Measurements from ENCODE around the gene MARCHF10.
"Not testable (repeated sequence)": the region's sequence is repeated elsewhere in the genome, so short reads cannot be mapped to it uniquely, and the experiment has no call there.

MARCHF10 gene

DNA sequence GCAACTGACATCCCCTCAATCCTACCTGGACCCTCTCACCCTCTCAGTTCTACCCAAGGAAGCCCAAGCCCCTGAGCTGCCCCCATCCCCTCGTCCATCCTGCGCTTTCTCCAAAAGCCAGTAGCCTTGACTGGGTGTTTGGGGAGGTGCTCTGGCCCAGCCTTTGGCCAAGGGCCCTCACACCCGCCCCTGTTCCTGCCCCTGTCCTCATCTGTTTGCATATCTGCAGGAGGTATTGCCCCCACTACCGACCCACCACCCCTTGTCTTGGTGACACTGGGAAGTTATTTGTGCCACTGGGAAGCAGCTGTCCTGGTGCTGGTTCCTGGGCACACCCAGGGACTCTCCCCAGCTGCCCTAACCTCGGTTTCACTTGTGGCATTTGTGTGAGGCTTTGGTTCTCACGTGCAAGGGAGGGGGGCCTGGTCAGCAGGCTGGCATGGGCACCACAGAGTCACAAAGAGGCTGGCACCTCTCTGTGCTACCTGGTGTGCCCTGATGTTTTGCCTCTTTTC lies 105.3 kb downstream of the MARCHF10 start:
- TF ChIP-seq CTCF (IDR thresholded peaks at IDR 0.05; ENCODE audit: low read depth, low read length) (no peak), MYC (IDR thresholded peaks at IDR 0.05; ENCODE audit: low read depth, low read length) (no peak), POLR2A (IDR thresholded peaks at IDR 0.05; ENCODE audit: extremely low read depth, insufficient read length) (no peak)
- TF ChIP-seq, protein P1, sequence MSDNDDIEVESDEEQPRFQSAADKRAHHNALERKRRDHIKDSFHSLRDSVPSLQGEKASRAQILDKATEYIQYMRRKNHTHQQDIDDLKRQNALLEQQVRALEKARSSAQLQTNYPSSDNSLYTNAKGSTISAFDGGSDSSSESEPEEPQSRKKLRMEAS (IDR thresholded peaks at IDR 0.05; ENCODE audit: low read depth, low read length): no peak
- no peak overlapping the region for H3K4me3 ChIP-seq (ENCODE audit: low read depth, low read length)
- DNase-seq (ENCODE audit: low read depth): no peak

- no peak for DNase-seq (ENCODE audit: low read depth)
- H3K4me3 ChIP-seq (ENCODE audit: low read depth, low read length): no peak overlapping the region
- TF ChIP-seq POLR2A (IDR thresholded peaks at IDR 0.05; ENCODE audit: extremely low read depth, insufficient read length): no peak
- TF ChIP-seq MYC (IDR thresholded peaks at IDR 0.05; ENCODE audit: low read depth, low read length): no peak
- TF ChIP-seq, protein P1 (IDR thresholded peaks at IDR 0.05; ENCODE audit: low read depth, low read length): no peak
- no peak for TF ChIP-seq CTCF (IDR thresholded peaks at IDR 0.05; ENCODE audit: low read depth, low read length)
Measured at GRCh38 chr17:62701706-62702085, 106.4 kb downstream of the MARCHF10 start.

DNA sequence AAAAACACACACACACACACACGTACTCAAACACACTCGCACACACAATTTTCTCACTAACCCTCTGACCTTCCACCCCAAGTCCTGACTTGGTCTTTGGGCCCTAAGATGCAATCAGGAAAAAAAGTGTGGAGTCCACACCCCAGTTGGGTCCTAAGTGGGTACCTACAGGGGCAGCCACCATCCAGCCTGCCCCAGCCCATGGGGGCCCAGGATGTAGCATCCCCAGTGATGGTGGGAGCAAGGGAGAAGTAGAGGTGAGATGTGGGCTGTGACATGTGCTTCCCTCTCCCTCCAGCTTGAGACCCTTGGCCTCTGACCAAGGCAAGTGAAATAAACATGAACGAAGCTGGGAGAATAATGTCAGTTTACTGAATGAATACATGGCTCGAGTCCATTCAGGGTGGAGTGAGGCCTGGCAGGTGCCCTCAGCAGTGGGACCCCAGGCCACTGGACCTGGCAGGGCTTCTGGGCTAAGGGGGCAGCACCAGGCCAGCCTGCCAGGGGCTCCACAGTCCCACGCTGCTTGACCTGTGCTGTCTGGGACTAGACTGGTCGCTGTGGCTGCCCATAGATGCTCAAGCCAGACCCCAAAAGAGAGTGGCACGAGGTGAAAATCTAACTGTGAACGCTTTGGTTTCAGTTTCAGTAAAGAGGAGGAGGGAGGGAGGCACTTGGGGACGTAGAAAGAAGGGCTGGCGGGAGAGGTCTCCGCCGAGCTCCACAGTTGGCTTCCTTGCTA lies 107.0 kb downstream of the MARCHF10 start:
- no peak overlapping the region for H3K4me3 ChIP-seq (ENCODE audit: low read depth, low read length)
- TF ChIP-seq, protein P1 (IDR thresholded peaks at IDR 0.05; ENCODE audit: low read depth, low read length): no peak
- TF ChIP-seq POLR2A (IDR thresholded peaks at IDR 0.05; ENCODE audit: extremely low read depth, insufficient read length) (no peak), MYC (IDR thresholded peaks at IDR 0.05; ENCODE audit: low read depth, low read length) (no peak), CTCF (IDR thresholded peaks at IDR 0.05; ENCODE audit: low read depth, low read length) (no peak)
- no peak for DNase-seq (ENCODE audit: low read depth)

DNA sequence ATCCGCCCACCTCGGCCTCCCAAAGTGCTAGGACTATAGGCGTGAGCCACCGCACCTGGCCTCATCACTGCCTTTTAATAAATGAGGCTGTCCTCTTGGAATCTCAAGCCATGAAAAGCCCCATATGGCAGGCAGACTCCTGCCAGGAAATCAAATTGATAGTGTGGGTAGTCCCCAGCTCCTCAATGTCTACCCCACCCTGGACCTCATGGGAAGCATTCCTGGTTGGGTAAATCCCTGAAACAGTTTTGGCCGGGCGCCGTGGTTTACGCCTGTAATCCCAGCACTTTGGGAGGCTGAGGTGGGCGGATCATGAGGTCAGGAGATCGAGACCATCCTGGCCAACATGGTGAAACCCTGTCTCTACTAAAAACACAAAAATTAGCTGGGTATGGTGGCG lies 109.7 kb downstream of the MARCHF10 start:
- H3K4me3 ChIP-seq (ENCODE audit: low read depth, low read length); DNase-seq (ENCODE audit: low read depth): not testable (repeated sequence)

- DNase-seq (ENCODE audit: low read depth): no peak
- TF ChIP-seq MYC (IDR thresholded peaks at IDR 0.05; ENCODE audit: low read depth, low read length): no peak
- H3K4me3 ChIP-seq (ENCODE audit: low read depth, low read length): no peak overlapping the region
Measured at GRCh38 chr17:62696726-62697490, 111.2 kb downstream of the MARCHF10 start.

- TF ChIP-seq CTCF (IDR thresholded peaks at IDR 0.05; ENCODE audit: low read depth, low read length): no peak
- TF ChIP-seq POLR2A (IDR thresholded peaks at IDR 0.05; ENCODE audit: extremely low read depth, insufficient read length): no peak
- no peak for TF ChIP-seq MYC (IDR thresholded peaks at IDR 0.05; ENCODE audit: low read depth, low read length)
- TF ChIP-seq, protein P1 (IDR thresholded peaks at IDR 0.05; ENCODE audit: low read depth, low read length): no peak
- H3K4me3 ChIP-seq (ENCODE audit: low read depth, low read length): no peak overlapping the region
- no peak for DNase-seq (ENCODE audit: low read depth)
Measured at GRCh38 chr17:62696256-62696655, 111.9 kb downstream of the MARCHF10 start.

DNA sequence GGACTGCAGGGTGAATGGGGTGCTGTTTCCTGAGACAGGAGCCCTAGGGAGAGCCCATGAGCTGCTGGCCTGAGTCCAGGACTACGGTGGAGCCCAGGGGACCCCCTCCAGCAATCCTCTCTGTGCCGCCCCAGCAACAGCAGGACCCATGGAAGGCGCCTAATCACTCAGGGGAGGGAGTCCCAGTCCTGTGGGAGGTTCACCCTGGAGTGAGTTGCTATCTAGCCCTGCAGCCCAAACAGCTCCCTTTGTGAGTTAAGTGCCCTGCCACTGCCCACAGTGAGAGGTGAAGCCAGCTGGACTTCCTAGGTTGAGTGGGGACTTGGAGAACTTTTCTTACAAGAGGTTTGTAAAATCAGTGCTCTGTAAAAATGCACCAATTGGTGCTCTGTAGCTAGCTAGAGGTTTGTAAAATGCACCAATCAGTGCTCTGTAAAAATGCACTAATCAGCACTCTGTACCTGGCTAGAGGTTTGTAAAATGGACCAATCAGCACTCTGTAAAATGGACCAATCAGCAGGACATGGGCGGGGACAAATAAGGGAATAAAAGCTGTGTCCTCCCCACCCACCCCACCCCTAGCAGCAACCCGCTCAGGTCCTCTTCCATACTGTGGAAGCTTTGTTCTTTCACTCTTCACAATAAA lies 112.9 kb downstream of the MARCHF10 start:
- DNase-seq (ENCODE audit: low read depth); H3K4me3 ChIP-seq (ENCODE audit: low read depth, low read length): not testable (repeated sequence)

All from NB4 (cell line).